H9 (cell line): Measurements from ENCODE around the gene NHSL2. TPM values are rescaled to one million over a fixed set of nuclear protein-coding genes. Genes with fewer than 3 reads are reported as not detected.

Source experiments
- DNase-seq: peaks from one replicate; pipeline ENCODE4 v3.0.0-alpha.2; 2017
- H2AFZ ChIP-seq: one replicate; pipeline ENCODE4 v1.6.1; 2013; ENCODE audit warnings: mild to moderate bottlenecking, low read length, control low read depth, moderate library complexity
- H2AK5ac ChIP-seq: 2 replicates; pipeline ENCODE4 v1.6.1; 2013; ENCODE audit warnings: low read length, control low read depth, mixed read lengths; ENCODE audit not compliant: insufficient read length
- H2BK120ac ChIP-seq: one replicate; pipeline ENCODE4 v1.6.1; 2013; ENCODE audit warnings: low read depth, mild to moderate bottlenecking, low read length, control low read depth, inconsistent platforms; ENCODE audit not compliant: poor library complexity, severe bottlenecking
- H2BK12ac ChIP-seq: 2 replicates; pipeline ENCODE4 v1.6.1; 2013; ENCODE audit warnings: low read length, control low read depth, mixed read lengths, low read depth; ENCODE audit not compliant: insufficient read length
- H2BK15ac ChIP-seq: 2 replicates; pipeline ENCODE4 v1.6.1; 2013; ENCODE audit warnings: low read depth, low read length, control low read depth
- H2BK20ac ChIP-seq: one replicate; pipeline ENCODE4 v1.6.1; 2013; ENCODE audit warnings: low read depth, mild to moderate bottlenecking, low read length, control low read depth, inconsistent platforms; ENCODE audit not compliant: poor library complexity, severe bottlenecking
- H2BK5ac ChIP-seq: 2 replicates; pipeline ENCODE4 v1.6.1; 2013; ENCODE audit warnings: low read length, control low read depth, mixed read lengths; ENCODE audit not compliant: insufficient read length
- H3K14ac ChIP-seq: 2 replicates; pipeline ENCODE4 v1.6.1; 2013; ENCODE audit warnings: low read length, control low read depth; ENCODE audit not compliant: insufficient read depth
- H3K18ac ChIP-seq: 2 replicates; pipeline ENCODE4 v1.6.1; 2013; ENCODE audit warnings: low read depth, mild to moderate bottlenecking, mixed read lengths, low read length, control low read depth; ENCODE audit not compliant: insufficient read length
- H3K23ac ChIP-seq: 2 replicates; pipeline ENCODE4 v1.6.1; 2013; ENCODE audit warnings: low read length, control low read depth, mixed read lengths, low read depth; ENCODE audit not compliant: insufficient read length
- H3K23me2 ChIP-seq: 2 replicates; pipeline ENCODE4 v1.6.1; 2013; ENCODE audit warnings: low read depth, mild to moderate bottlenecking, mixed read lengths, low read length, control low read depth; ENCODE audit not compliant: insufficient read length, poor library complexity, severe bottlenecking
- H3K27ac ChIP-seq: 2 replicates; pipeline ENCODE4 v1.5.1; 2013; ENCODE audit warnings: low read length, control low read depth, mixed read lengths, low read depth; ENCODE audit not compliant: insufficient read length
- H3K27me3 ChIP-seq: 2 replicates; pipeline ENCODE4 v1.6.1; 2013; ENCODE audit warnings: low read length, control low read depth, inconsistent platforms; ENCODE audit not compliant: insufficient read depth
- H3K4ac ChIP-seq: 2 replicates; pipeline ENCODE4 v1.6.1; 2013; ENCODE audit warnings: low read depth, mild to moderate bottlenecking, control low read depth, inconsistent platforms, low read length, moderate library complexity
- H3K4me1 ChIP-seq: 2 replicates; pipeline ENCODE4 v1.6.1; 2013; ENCODE audit warnings: low read length, control low read depth, inconsistent platforms; ENCODE audit not compliant: insufficient read depth
- H3K4me2 ChIP-seq: 2 replicates; pipeline ENCODE4 v1.6.1; 2013; ENCODE audit warnings: low read length, control low read depth, mixed read lengths; ENCODE audit not compliant: insufficient read length, insufficient read depth
- H3K56ac ChIP-seq: 2 replicates; pipeline ENCODE4 v1.6.1; 2013; ENCODE audit warnings: low read depth, mild to moderate bottlenecking, mixed read lengths, low read length, control low read depth; ENCODE audit not compliant: insufficient read length
- H3K79me1 ChIP-seq: 2 replicates; pipeline ENCODE4 v1.6.1; 2013; ENCODE audit warnings: low read depth, mild to moderate bottlenecking, moderate library complexity, low read length, control low read depth, inconsistent platforms; ENCODE audit not compliant: insufficient read depth, poor library complexity, severe bottlenecking
- H3K79me2 ChIP-seq: 2 replicates; pipeline ENCODE4 v1.6.1; 2013; ENCODE audit warnings: low read length, control low read depth, inconsistent platforms; ENCODE audit not compliant: insufficient read depth
- H3K9ac ChIP-seq: 2 replicates; pipeline ENCODE4 v1.6.1; 2013; ENCODE audit warnings: low read length, control low read depth, mixed read lengths; ENCODE audit not compliant: insufficient read length; ENCODE audit errors: extremely low read depth
- H3K9me3 ChIP-seq: one replicate; pipeline ENCODE4 v1.6.1; 2013; ENCODE audit warnings: low read depth, low read length, inconsistent platforms; ENCODE audit not compliant: control insufficient read depth
- H3T11ph ChIP-seq: one replicate; pipeline ENCODE4 v1.6.1; 2013; ENCODE audit warnings: mild to moderate bottlenecking, low read length, control low read depth, inconsistent platforms
- H4K20me1 ChIP-seq: one replicate; pipeline ENCODE4 v1.6.1; 2013; ENCODE audit not compliant: control insufficient read depth, insufficient read length, insufficient read depth
- H4K5ac ChIP-seq: 2 replicates; pipeline ENCODE4 v1.6.1; 2013; ENCODE audit warnings: low read depth, mild to moderate bottlenecking, mixed read lengths, low read length, control low read depth; ENCODE audit not compliant: insufficient read length
- H4K8ac ChIP-seq: replicated peaks from 2 replicates; pipeline ENCODE4 v1.6.1; 2013; ENCODE audit warnings: low read length, control low read depth, mixed read lengths, low read depth; ENCODE audit not compliant: insufficient read length
- H4K91ac ChIP-seq: 2 replicates; pipeline ENCODE4 v1.6.1; 2013; ENCODE audit warnings: low read depth, mild to moderate bottlenecking, moderate library complexity, mixed read lengths, low read length, control low read depth; ENCODE audit not compliant: insufficient read length
- H3K27ac Mint-ChIP-seq, 3 experiments: 2 replicates in 2 of 3; 3 replicates in 1 of 3; pipeline ENCODE4 v1.8.0; 2020 to 2021; ENCODE audit warnings: mixed read lengths in 3 of 3, mild to moderate bottlenecking in 1 of 3, moderate library complexity in 1 of 3
- H3K27me3 Mint-ChIP-seq: 2 replicates; pipeline ENCODE4 v1.8.0; 2021; ENCODE audit warnings: low read depth, mild to moderate bottlenecking, moderate library complexity, mixed read lengths
- H3K36me3 Mint-ChIP-seq, 3 experiments: 2 replicates in 2 of 3; 3 replicates in 1 of 3; pipeline ENCODE4 v1.8.0; 2020 to 2021; ENCODE audit warnings: low read depth in 3 of 3, mixed read lengths in 3 of 3; ENCODE audit not compliant: insufficient read depth in 1 of 3
- H3K4me1 Mint-ChIP-seq, 2 experiments: 2 replicates each; pipeline ENCODE4 v1.8.0; 2020; ENCODE audit warnings: mixed read lengths in 2 of 2
- H3K4me3 Mint-ChIP-seq, 2 experiments: 2 replicates in 1 of 2; 3 replicates in 1 of 2; pipeline ENCODE4 v1.8.0; 2020 to 2021; ENCODE audit warnings: mild to moderate bottlenecking in 2 of 2, mixed read lengths in 2 of 2, moderate library complexity in 1 of 2
- H3K9me3 Mint-ChIP-seq, 2 experiments: 2 replicates in 1 of 2; 3 replicates in 1 of 2; pipeline ENCODE4 v1.8.0; 2020; ENCODE audit warnings: mild to moderate bottlenecking in 2 of 2, mixed read lengths in 2 of 2, moderate library complexity in 1 of 2
- WGBS: extraction: QIAGEN DNeasy Blood & Tissue Kit; methylation state at CpG from one replicate; pipeline ENCODE4 v1.1.7; 2013; ENCODE audit warnings: missing lambda C conversion rate, low lambda C conversion rate, mixed read lengths; ENCODE audit not compliant: insufficient read length; ENCODE audit errors: extremely low coverage; 5-methylcytosine and 5-hydroxymethylcytosine counted together
- total RNA-seq: library from RNA; stranded (reverse); gene quantifications from 2 replicates; pipeline ENCODE4 v1.2.1, GENCODE V29; 2021
- TF ChIP-seq, protein P1 (sequence below): fragments of 200-600 bp; sonication (generic); conservative IDR thresholded peaks from 3 replicates; pipeline ENCODE4 v1.8.0; 2021; ENCODE audit warnings: antibody characterized with exemption, mild to moderate bottlenecking

The NHSL2 gene
- total RNA-seq, 1 experiment from 2014 or later: 6.4 TPM

DNA sequence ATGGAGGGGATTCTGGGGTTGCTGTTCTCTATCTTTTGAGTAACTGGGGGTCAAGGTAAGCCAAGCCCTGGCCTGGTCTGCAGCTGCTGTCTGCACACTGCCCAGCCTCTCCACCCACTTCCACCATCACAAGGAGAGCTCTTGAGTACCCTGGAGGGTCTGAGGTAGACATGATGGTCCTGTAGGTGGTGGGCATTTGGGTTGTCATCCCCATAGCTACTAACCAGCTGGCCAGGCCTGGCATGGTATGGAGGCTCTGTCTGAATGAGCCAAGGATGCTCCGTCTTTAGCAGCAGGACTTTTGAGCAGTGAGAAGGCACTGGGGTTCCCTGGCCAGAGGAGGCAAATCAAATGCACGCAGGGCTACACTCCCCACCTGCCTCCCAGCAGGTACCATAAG lies 82.7 kb downstream of the NHSL2 start:
- Histone ChIP-seq H4K5ac (no peak overlapping the region), H2BK5ac (no peak overlapping the region), H3K18ac (no peak overlapping the region), H3K56ac (no peak overlapping the region), H3K27ac (no peak overlapping the region), H2BK120ac (no peak overlapping the region), H4K8ac (no peak overlapping the region), H4K91ac (no peak overlapping the region), H3K4me2 (no peak overlapping the region), H3K79me1 (no peaks in the 10 kb centered on the region), H3K4ac (no peak overlapping the region), H2BK15ac (no peak overlapping the region), H3T11ph (no peak overlapping the region), H2BK20ac (no peak overlapping the region), H2AK5ac (no peak overlapping the region), H3K27me3 (no peaks in the 10 kb centered on the region), H3K23me2 (no peaks in the 10 kb centered on the region), H3K14ac (no peak overlapping the region), H3K9ac (no peak overlapping the region), H4K20me1 (no peaks in the 10 kb centered on the region), H3K9me3 (peaks cover 42% of the 10 kb centered on the region), H3K23ac (no peak overlapping the region), H3K79me2 (no peaks in the 10 kb centered on the region), H2BK12ac (no peak overlapping the region), H2AFZ (no peak overlapping the region), H3K4me1 (peaks cover 6% of the 10 kb centered on the region; the same call in 1 of the 2 replicates)
- TF ChIP-seq, protein P1, sequence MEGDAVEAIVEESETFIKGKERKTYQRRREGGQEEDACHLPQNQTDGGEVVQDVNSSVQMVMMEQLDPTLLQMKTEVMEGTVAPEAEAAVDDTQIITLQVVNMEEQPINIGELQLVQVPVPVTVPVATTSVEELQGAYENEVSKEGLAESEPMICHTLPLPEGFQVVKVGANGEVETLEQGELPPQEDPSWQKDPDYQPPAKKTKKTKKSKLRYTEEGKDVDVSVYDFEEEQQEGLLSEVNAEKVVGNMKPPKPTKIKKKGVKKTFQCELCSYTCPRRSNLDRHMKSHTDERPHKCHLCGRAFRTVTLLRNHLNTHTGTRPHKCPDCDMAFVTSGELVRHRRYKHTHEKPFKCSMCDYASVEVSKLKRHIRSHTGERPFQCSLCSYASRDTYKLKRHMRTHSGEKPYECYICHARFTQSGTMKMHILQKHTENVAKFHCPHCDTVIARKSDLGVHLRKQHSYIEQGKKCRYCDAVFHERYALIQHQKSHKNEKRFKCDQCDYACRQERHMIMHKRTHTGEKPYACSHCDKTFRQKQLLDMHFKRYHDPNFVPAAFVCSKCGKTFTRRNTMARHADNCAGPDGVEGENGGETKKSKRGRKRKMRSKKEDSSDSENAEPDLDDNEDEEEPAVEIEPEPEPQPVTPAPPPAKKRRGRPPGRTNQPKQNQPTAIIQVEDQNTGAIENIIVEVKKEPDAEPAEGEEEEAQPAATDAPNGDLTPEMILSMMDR: no peak
- Mint-ChIP-seq H3K27me3 (peaks cover 11% of the 10 kb centered on the region), H3K4me1 (peaks cover 65 to 74% of the 10 kb centered on the region in 2 experiments), H3K36me3 (peaks cover 5 to 15% (median 14%) of the 10 kb centered on the region in 3 experiments; a peak in 6 of 7 replicates), H3K4me3 (no peak overlapping the region), H3K27ac (no peak overlapping the region), H3K9me3 (peaks cover 76 to 85% of the 10 kb centered on the region in 2 experiments)
- WGBS: no CpG with 5 or more reads among the region's 2 CpGs
- DNase-seq: no peak
